Measurements from ENCODE around the gene AMER1. TPM values are rescaled to one million over a fixed set of nuclear protein-coding genes. Genes with fewer than 3 reads are reported as not detected.
"Not testable (repeated sequence)": the region's sequence is repeated elsewhere in the genome, so short reads cannot be mapped to it uniquely, and the experiment has no call there.

Gene AMER1
- total RNA-seq, result 4.6 to 5.4 TPM (median 4.7 TPM) in 3 replicates
- long read RNA-seq, partial matches to known transcripts, result 0 of 1 reads
- long read RNA-seq, other reads (novel, unspliced or antisense), result 1 of 1 reads

GRCh38 chrX:64205441-64205734 is at the start of gene AMER1:
TSS of gene AMER1 (minus strand) at chrX:64205708. CDS start at chrX:64193286, 12,422 bp downstream.
- peak within 1 kb of the TSS; percentile 96 for H3K27ac Mint-ChIP-seq (ENCODE audit: unreplicated experiment)
- peaks cover 2% of the 10 kb centered on the region for H3K36me3 Mint-ChIP-seq (ENCODE audit: low read depth)
- H3K4me3 Mint-ChIP-seq (ENCODE audit: unreplicated experiment), result peak within 1 kb of the TSS; percentile 76
- H3K27me3 Mint-ChIP-seq (ENCODE audit: low read depth), result no peaks in the 10 kb centered on the region
- H3K9me3 Mint-ChIP-seq (ENCODE audit: low read depth), result peaks cover 6% of the 10 kb centered on the region
- no peak for TF ChIP-seq CTCF (IDR thresholded peaks at IDR 0.05)
- no peak for DNase-seq (ENCODE audit: low spot score)
- H3K4me1 Mint-ChIP-seq (ENCODE audit: low read depth), result peaks cover 17% of the 10 kb centered on the region

GRCh38 chrX:64230123-64230970 is 24.8 kb upstream of the AMER1 start, which contains the start of gene ASB12:
TSS of gene ASB12 (minus strand) at chrX:64230607. CDS start at chrX:64225650, 4,957 bp downstream.
- no peaks in the 10 kb centered on the region for H3K27me3 Mint-ChIP-seq (ENCODE audit: low read depth)
- no peak for DNase-seq (ENCODE audit: low spot score)
- no peaks in the 10 kb centered on the region for H3K4me1 Mint-ChIP-seq (ENCODE audit: low read depth)
- peaks cover 10% of the 10 kb centered on the region for H3K9me3 Mint-ChIP-seq (ENCODE audit: low read depth)
- no peak for TF ChIP-seq CTCF (IDR thresholded peaks at IDR 0.05)
- no peak within 1 kb of the TSS for H3K27ac Mint-ChIP-seq (ENCODE audit: unreplicated experiment)
- no peak within 1 kb of the TSS for H3K4me3 Mint-ChIP-seq (ENCODE audit: unreplicated experiment)
- no peaks in the 10 kb centered on the region for H3K36me3 Mint-ChIP-seq (ENCODE audit: low read depth)

- no peak for TF ChIP-seq CTCF (IDR thresholded peaks at IDR 0.05)
- no peaks in the 10 kb centered on the region for H3K27me3 Mint-ChIP-seq (ENCODE audit: low read depth)
- peaks cover 10% of the 10 kb centered on the region for H3K9me3 Mint-ChIP-seq (ENCODE audit: low read depth)
- H3K4me1 Mint-ChIP-seq (ENCODE audit: low read depth), result no peaks in the 10 kb centered on the region
- no peak overlapping the region for H3K4me3 Mint-ChIP-seq (ENCODE audit: unreplicated experiment)
- no peaks in the 10 kb centered on the region for H3K36me3 Mint-ChIP-seq (ENCODE audit: low read depth)
- DNase-seq (ENCODE audit: low spot score), result no peak
- H3K27ac Mint-ChIP-seq (ENCODE audit: unreplicated experiment), result no peak overlapping the region
Observed at GRCh38 chrX:64229154-64229553, 23.6 kb upstream of the AMER1 start.

GRCh38 chrX:64218023-64218422 is 12.5 kb upstream of the AMER1 start:
- no peak for TF ChIP-seq CTCF (IDR thresholded peaks at IDR 0.05)
- Mint-ChIP-seq H3K4me3 (ENCODE audit: unreplicated experiment) (no peak overlapping the region), H3K9me3 (ENCODE audit: low read depth) (peaks cover 26% of the 10 kb centered on the region), H3K27me3 (ENCODE audit: low read depth) (no peaks in the 10 kb centered on the region), H3K36me3 (ENCODE audit: low read depth) (no peaks in the 10 kb centered on the region), H3K4me1 (ENCODE audit: low read depth) (no peaks in the 10 kb centered on the region), H3K27ac (ENCODE audit: unreplicated experiment) (no peak overlapping the region)
- no peak for DNase-seq (ENCODE audit: low spot score)

GRCh38 chrX:64213989-64214388 is 8.5 kb upstream of the AMER1 start:
- peaks cover 14% of the 10 kb centered on the region for H3K9me3 Mint-ChIP-seq (ENCODE audit: low read depth)
- H3K4me1 Mint-ChIP-seq (ENCODE audit: low read depth); H3K27ac Mint-ChIP-seq (ENCODE audit: unreplicated experiment); H3K36me3 Mint-ChIP-seq (ENCODE audit: low read depth); H3K4me3 Mint-ChIP-seq (ENCODE audit: unreplicated experiment); H3K27me3 Mint-ChIP-seq (ENCODE audit: low read depth); DNase-seq (ENCODE audit: low spot score): not testable (repeated sequence)

Data from chondrocyte (in vitro differentiated cells).